ENCODE data around the gene LAMB1.

Gene LAMB1

DNA sequence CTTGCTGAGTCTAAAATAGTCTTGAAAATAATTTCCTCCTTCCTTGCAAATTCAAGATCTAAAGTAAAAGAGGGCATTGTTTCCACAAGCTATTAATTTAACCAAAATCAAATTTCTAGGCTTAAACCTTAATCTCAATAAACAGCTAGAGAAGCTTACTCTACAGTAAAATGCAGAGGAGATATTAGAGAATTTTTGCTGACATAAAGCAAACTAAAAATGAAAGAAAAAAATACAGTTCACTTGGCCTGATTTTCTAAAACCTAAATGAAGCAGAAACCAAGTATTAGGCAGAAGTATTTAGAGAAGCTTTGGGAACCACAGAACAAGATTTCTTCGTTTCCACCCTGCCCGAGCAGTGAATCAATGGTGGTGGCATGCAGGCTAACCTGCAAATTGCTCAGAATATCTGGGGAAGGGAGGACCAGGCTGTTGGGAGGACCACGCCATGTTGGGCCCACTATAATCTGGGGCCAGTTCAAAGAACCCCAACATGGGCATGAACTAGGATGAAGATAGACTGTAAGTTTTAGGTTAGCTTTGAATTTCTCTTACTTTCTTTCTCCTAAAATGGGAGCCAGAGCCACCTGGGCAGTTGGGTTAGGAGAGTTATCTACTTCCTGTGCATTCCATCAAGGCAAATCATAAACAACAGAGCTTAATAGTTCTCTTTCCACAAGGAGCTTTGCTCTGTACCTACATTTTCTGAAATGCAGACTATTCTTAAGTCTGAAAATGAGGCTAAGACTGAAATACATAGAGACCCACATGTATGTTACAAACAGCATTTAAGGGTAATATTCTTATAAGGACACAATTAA is 4.1 kb downstream of the LAMB1 start:
- no peak for DNase-seq (ENCODE audit: low spot score)

DNA sequence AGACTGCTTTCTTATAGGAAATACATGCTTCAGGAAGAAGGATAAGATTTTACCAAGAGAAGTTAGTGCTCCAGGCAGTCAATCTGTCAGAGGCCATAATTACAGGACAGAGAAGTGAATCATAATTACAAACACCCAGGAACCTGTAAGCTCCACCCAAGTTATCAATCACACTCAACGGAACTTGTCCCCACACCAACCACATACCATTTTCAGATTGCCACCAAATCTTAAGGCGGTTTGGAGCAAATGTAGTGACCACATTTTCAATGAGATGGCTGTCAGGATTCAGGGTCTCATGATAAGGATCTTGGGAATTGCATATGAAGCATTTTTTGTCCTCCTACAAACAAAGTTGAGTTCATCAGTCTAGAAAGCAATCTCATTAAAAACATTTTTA is 4.8 kb downstream of the LAMB1 start:
- no peak for DNase-seq (ENCODE audit: low spot score)

- no peak for DNase-seq (ENCODE audit: low spot score)
Observed at GRCh38 chr7:107996072-107996882, 6.7 kb downstream of the LAMB1 start.

GRCh38 chr7:107995184-107996071 is 7.5 kb downstream of the LAMB1 start:
- no peak for DNase-seq (ENCODE audit: low spot score)

DNA sequence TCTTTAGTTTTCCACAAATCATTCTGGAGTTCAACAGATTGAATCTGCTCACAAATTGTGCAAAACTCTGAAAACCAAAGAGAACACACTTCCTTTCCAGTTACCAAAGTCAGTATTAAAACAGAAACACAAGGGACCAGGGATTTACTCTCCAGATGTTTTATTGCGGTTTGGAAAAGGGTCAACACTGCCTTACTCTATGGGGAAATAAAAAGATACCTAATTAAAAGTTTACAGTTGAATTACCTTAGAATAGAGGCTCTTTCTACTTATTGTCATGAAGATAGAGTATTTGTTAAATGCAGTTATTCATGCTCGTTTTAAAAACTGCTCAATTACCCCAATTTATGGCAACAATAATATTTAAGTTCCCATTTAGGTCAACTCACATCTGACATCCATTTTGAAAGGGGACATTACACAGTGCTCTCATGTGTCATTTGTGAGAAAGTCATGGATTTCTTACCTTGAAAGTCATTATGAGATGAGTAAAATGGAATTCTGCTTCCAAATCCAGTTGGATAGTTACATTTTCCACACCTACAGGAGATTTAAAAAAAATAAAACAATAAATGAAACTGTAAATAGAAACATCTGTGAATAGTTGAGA is 8.4 kb downstream of the LAMB1 start:
- DNase-seq (ENCODE audit: low spot score), result no peak

DNA sequence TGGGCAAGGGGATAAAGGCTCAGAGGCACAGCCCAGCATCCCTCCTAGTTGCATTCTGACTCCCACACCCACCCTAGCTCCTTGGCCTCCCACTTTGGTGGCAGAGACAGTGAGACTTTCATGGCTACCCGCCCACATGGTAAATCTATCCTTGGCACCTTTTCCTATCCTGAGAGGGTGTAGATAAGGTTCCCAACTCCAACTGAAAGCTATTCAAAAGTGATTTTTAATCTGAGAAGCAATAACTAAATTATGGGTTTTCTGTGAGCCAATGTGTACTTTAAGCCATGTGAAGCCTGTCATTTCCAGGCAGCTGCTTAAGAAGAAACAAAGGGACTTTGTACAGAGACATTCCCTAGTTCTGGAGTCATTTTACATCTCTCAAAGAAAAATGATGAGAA is 9.1 kb downstream of the LAMB1 start:
- DNase-seq (ENCODE audit: low spot score), result no peak

DNA sequence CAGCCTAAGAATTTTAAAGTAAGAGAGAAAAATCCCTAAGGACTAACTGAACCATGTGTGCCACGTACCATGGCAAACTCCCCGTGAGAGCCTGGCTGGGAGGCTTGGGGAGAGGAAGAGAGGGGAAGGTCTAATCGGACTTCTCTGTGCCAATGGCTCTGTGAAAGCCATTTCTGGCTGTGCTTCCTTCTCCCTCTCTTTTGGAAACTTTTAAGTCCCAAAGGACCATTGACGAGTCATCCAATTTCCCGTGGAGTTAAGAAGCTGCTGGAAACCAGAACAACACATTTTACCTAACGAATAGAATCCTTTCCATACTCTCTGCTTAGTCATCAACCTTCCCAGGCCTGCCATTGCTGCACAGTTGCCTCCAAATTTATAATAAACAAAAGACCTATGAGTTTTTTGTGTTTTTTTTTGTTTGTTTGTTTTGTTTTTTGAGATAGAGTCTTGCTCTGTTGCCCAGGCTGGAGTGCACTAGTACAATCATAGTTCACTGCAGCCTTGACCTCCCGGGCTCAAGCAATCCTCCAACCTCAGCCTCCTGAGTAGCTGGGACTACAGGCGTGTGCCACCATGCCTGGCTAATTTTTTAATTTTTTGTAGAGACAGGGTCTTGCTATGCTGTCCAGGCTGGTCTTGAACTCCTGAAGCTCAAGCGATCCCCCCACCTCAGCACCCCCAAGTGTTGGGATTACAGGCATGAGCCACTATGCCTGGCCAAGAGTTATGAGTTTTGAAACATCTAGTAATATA is 13.2 kb downstream of the LAMB1 start:
- no peak for DNase-seq (ENCODE audit: low spot score)

GRCh38 chr7:107982918-107983389 is 20.0 kb downstream of the LAMB1 start:
- DNase-seq (ENCODE audit: low spot score), result no peak

GRCh38 chr7:107982042-107982840 is 20.7 kb downstream of the LAMB1 start:
- DNase-seq (ENCODE audit: low spot score), result no peak

GRCh38 chr7:107981466-107981865 is 21.5 kb downstream of the LAMB1 start:
- DNase-seq (ENCODE audit: low spot score), result no peak

DNA sequence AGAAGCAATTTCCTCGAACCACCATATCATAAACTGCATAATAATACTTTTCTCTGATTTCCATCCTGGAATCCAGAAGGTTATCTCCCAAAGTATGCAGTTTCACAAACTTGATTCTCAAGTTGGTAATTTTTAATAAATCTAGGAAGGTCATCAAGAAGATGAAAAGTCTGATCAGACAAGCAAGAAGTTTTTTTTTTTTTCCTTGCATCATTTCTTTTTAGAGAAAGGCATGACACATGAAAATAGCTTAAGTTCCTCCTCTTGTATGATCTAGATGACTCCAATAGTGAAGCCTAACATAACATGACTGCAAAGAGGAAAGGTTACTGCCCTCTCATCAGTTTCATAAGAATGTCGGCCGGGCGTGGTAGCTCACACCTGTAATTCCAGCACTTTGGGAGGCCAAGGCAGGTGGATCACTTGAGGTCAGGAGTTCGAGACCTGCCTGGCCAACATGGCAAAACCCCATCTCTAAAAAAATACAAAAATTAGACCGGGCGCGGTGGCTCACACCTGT is 22.2 kb downstream of the LAMB1 start:
- no peak for DNase-seq (ENCODE audit: low spot score)

DNA sequence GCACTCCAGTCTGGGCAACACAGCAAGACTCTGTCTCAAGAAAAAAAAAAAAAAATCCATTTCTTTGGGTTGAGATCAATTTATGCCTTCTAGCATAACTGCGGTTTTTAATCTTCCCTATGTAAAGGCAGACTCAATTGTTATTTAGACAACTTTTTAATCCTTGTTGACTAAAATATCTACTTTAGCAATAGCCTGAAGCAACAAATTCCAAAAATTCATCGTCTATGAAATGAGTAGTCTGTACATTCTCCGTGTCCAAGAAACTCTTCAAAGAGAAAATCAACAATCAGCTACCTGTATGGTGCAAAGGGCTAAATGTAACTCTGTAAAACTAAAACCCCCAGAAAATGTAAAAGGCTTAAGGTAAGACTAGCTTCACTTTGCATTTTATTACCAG is 22.8 kb downstream of the LAMB1 start:
- no peak for DNase-seq (ENCODE audit: low spot score)

DNA sequence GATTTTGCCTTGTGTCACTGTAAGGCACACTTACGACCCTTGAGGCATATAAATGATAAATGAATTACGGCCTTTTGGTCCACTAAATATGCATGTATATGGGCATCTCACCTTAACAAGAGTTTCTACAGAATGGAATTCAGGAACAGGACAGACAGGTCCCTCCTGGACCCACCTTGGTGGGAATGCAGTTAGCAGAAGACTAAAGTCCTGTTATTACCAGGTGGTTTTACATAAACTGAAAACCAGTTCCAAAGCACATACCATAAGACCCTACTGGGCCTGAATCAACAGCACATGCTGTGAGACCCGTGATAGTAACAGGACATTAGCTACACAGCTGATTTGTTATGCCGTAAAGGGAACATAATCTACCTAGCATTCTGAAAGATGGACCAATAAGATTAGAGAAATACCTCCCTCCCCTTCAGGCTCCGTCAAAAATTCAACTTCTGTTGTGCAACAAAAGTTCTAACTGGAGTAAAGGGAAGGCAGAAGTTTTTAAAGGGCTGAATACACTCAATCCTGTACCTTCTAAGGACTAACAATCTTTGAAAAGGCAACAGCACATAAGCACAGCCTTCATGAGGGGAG is 24.0 kb downstream of the LAMB1 start:
- no peak for DNase-seq (ENCODE audit: low spot score)

DNA sequence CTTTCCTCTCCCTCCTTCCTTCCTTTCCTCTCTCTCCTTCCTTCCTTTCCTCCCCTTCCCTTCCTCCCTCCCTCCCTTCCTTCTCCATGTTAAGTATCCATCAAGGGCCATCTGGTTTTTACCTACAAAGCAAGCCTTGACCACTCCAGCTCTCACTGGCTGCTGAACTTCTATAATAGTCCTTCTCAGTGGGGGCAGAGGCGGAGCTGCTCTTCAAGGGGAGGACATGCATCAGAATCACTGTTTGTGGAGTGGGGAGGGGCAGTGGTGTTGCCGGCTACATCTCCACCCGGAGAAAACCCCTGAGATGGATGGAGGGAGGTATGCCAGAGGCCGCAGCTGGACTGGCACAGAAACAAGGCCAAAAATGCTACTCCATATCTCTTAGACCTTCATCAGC is 25.9 kb downstream of the LAMB1 start:
- DNase-seq (ENCODE audit: low spot score), result no peak

DNA sequence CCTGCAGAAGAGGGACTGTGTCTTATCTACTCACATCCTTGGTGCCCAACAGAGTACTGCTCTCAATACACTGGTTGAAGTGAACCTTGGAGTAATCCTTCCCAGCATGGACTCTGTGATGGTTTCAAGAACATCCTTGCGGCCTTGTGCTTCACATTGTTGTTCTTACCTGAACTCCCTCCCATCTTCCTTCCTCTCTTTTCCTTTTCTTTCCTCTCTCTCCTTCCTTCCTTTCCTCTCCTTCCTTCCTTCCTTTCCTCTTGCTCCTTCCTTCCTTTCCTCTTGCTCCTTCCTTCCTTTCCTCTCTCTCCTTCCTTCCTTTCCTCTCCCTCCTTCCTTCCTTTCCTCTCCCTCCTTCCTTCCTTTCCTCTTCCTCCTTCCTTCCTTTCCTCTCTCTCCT is 26.3 kb downstream of the LAMB1 start:
- DNase-seq (ENCODE audit: low spot score), result no peak

- no peak for DNase-seq (ENCODE audit: low spot score)
Observed at GRCh38 chr7:107975394-107976013, 27.5 kb downstream of the LAMB1 start.

DNA sequence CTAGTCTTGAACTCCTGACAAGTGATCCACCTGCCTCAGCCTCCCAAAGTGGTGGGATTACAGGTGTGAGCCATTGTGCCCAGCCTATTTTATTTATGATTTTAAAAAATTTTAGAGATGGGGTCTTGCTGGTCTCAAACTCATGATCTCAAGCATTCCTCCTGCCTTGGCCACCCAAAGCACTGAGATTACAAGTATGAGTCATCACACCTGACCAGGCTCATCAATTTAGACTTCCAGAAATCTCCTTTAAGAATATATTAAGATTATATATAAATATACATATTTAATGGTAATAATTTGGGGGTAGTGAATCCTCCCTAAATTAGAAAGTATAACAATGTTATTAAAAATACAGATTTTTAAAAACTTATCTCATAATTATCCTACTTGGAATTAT is 29.1 kb downstream of the LAMB1 start:
- no peak for DNase-seq (ENCODE audit: low spot score)

DNA sequence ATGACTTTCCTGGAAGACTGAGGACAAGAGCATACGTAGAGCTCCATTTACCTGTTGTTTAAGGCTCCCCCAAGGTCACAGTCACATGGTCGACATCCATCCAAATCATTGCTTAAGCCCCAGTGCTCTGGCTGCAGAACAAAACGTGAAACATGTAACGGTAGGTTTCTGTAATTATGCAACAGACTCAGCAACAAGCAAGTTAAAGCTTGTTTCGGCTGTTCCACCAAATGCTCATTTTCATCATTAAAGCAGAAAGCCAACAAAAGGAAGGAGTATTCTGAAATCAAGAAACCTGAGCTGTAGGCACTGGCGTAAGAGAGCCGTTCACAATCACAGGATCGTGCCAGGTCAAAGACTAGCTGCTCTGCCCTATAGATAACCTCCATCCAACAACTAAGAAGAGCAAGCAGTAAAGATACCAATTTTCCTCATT is 30.0 kb downstream of the LAMB1 start:
- no peak for DNase-seq (ENCODE audit: low spot score)

GRCh38 chr7:107972075-107972482 is 30.9 kb downstream of the LAMB1 start:
- DNase-seq (ENCODE audit: low spot score), result no peak

All from activated CD4-positive, alpha-beta T cell treated with anti-CD3 and anti-CD28 coated beads, Interleukin-2, Interleukin-4, amounts not matched to agents 100 ng/mL and 50 ng/mL, durations not matched to agents 16 hours and 8 hours (primary cell).